DOHH2 (cell line): ENCODE data around the gene CDH16.

ENCODE experiments used
- EZH2phosphoT487 ChIP-seq: fragments of 200-600 bp; sonication (generic); IDR thresholded peaks from 2 replicates; pipeline ENCODE4 v1.6.1; 2017; ENCODE audit warnings: borderline replicate concordance, mild to moderate bottlenecking, antibody characterized with exemption, low read length, moderate library complexity, mixed read lengths
- TF ChIP-seq, protein P1 (sequence below): fragments of 200-600 bp; sonication (generic); IDR thresholded peaks from one replicate; pipeline ENCODE4 v1.5.1; 2014; ENCODE audit warnings: antibody characterized with exemption, mild to moderate bottlenecking, low read depth, low read length; ENCODE audit not compliant: poor library complexity, severe bottlenecking

DNA sequence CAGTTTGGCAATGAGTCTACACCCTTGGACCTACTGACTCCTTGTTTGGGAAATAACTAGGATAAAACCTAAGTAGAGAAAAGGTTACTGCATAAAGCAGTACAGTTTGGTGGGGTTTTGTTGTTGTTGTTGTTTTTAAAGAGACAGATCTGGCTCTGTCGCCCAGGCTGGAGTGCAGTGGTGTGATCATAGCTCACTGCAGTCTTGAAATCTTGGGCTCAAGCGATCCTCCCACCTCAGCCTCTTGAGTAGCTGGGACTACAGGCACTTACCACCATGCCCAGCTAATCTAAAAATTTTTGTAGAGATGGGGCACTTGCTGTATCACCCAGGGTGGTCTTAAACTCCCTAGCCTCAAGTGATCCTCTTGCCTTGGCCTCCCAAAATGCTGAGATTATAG, 37.1 kb downstream of the CDH16 start:
- TF ChIP-seq EZH2phosphoT487: no peak
- TF ChIP-seq, protein P1, sequence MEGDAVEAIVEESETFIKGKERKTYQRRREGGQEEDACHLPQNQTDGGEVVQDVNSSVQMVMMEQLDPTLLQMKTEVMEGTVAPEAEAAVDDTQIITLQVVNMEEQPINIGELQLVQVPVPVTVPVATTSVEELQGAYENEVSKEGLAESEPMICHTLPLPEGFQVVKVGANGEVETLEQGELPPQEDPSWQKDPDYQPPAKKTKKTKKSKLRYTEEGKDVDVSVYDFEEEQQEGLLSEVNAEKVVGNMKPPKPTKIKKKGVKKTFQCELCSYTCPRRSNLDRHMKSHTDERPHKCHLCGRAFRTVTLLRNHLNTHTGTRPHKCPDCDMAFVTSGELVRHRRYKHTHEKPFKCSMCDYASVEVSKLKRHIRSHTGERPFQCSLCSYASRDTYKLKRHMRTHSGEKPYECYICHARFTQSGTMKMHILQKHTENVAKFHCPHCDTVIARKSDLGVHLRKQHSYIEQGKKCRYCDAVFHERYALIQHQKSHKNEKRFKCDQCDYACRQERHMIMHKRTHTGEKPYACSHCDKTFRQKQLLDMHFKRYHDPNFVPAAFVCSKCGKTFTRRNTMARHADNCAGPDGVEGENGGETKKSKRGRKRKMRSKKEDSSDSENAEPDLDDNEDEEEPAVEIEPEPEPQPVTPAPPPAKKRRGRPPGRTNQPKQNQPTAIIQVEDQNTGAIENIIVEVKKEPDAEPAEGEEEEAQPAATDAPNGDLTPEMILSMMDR: no peak
